SKM-1 treated with dmso at 0.1 percent for 144 hours (cell line): ENCODE data around the gene ANAPC10.
A peak's percentile ranks its signal among the peaks of the same experiment; 100 is the strongest.
"Not testable (repeated sequence)": the region's sequence is repeated elsewhere in the genome, so short reads cannot be mapped to it uniquely, and the experiment has no call there.

ENCODE experiments used
- DNase-seq: peaks from one replicate; lab custom pipeline; 2025; ENCODE audit not compliant: unreplicated experiment; lab: John Stamatoyannopoulos, UW

Gene ANAPC10

GRCh38 chr4:145012841-145013240 is 85.2 kb downstream of the ANAPC10 start:
- DNase-seq, result peak; percentile 40

- no peak for DNase-seq
These were observed 86.4 kb downstream of the ANAPC10 start for GRCh38 chr4:145011636-145012035.

DNA sequence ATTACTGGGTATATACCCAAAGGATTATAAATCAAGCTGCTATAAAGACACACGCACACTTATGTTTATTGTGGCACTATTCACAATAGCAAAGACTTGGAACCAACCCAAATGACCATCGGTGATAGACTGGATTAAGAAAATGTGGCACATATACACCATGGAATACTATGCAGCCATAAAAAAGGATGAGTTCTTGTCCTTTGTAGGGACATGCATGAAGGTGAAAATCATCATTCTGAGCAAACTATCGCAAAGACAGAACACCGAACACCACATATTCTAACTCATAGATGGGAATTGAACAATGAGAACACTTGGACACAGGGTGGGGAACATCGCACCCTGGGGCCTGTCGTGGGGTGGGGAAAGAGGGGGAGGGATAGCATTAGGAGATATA is 87.7 kb downstream of the ANAPC10 start:
- not testable (repeated sequence) for DNase-seq

DNA sequence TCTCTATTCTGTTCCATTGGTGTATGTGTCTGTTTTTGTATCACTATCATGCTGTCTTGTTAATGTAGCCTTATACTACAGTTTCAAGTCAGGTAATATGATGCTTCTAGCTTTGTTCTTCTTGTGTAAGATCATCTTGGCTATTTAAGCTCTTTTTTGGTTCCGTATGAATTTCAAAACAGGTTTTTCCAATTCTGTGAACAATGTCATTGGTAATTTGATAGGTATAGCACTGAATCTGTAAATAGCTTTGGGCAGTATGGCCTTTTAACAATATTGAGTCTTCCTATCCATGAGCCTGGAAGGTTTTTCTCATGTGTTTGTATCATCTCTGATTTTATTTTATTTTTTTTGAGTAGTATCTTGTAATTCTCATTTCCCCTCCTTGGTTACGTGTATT is 94.3 kb downstream of the ANAPC10 start:
- DNase-seq, result no peak

- DNase-seq, result no peak
These were observed 96.4 kb downstream of the ANAPC10 start for GRCh38 chr4:145001635-145002034.

DNA sequence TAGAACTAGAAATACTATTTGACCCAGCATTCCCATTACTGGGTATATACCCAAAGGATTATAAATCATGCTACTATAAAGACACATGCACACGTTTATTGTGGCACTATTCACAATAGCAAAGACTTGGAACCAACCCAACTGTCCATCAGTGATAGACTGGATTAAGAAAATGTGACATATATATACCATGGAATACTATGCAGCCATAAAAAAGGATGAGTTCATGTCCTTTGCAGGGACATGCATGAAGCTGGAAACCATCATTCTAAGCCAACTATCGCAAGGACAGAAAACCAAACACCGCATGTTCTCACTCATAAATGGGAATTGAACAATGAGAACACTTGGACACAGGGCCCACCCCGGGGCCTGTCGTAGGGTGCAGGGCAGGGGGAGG is 97.3 kb downstream of the ANAPC10 start:
- DNase-seq, result not testable (repeated sequence)

GRCh38 chr4:144989306-144989705 is 108.7 kb downstream of the ANAPC10 start:
- no peak for DNase-seq

- no peak for DNase-seq
These were observed 112.5 kb downstream of the ANAPC10 start for GRCh38 chr4:144985531-144985930.

DNA sequence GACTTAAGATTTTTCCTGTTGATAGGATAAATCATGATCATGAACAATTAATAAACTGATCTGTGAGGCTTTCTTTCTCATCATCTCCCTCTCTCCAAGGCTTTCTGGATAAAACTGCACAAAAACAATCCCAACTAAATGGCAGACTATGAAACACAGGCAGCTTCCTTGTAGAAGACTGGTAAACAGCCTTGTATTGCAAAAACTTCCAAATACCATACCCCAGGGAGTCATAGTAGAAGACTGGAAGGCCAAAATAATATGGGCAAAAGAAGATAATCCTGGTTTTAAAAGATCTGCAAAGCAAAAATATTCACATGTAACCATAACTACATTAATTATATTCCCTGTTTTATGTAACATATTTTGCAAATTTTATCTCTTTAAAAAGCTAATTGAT is 113.0 kb downstream of the ANAPC10 start:
- no peak for DNase-seq

- no peak for DNase-seq
These were observed 113.8 kb downstream of the ANAPC10 start for GRCh38 chr4:144984241-144984640.

- no peak for DNase-seq
These were observed 122.3 kb downstream of the ANAPC10 start for GRCh38 chr4:144975718-144976117.

DNA sequence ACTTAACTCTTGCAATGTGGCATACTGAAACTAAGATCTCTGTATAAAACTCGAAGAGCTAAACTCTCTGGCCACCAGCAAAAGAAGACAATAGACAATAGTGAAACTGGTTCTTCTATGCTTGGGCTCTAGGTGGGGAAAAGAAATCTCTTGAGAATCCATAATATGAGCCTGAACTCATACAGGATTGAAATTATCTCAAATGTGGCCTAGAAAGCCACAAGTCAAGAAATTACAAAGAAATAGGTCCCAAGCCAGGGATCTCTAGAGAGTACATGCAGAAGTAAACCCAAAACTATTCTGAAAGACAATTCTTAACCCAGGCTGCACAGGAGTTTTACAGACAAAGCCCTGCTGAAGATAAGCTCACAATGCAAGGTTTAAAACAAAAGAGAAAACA is 127.4 kb downstream of the ANAPC10 start:
- no peak for DNase-seq

- DNase-seq, result no peak
These were observed 128.2 kb downstream of the ANAPC10 start for GRCh38 chr4:144969821-144970220.

- no peak for DNase-seq
These were observed 129.4 kb downstream of the ANAPC10 start for GRCh38 chr4:144968606-144969005.

DNA sequence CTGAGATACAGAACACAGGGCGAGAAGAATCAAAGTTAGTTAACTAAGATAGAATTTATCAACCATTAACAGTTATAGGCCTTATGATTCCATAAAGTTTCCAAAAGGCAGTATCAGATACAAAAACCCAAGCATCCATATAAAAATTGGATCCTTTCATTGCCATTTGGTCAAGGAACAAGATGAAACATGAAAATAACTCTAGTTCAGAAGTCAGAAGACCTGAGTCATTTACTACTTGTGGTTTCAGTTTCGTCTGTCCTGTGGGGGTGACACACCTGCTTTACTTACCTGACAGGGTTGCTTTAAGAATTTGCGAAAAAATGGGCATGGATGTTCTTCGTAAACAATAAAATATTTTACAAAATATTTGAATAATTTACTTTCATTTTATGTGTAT is 130.8 kb downstream of the ANAPC10 start:
- no peak for DNase-seq

DNA sequence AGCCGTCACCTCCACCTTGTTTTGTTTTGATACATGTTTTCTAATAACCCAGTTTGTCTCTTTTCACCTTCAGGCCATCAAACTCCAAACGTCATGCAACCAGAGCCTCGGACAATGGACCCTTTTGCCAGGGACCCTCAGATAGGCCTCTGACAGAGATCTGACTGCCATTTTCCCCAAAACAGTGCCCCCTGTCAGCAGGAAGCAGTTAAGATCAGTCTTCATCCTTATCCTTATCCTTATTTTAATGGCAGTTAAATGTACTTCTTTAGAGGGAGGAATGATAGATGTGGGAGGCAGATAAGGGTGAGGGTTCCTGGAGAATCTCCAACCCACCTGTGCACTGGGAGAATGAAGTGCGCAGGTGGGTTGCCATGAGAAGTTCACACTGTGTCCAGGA is 135.7 kb downstream of the ANAPC10 start:
- DNase-seq, result no peak

- DNase-seq, result no peak
These were observed 142.9 kb downstream of the ANAPC10 start for GRCh38 chr4:144955104-144955503.

DNA sequence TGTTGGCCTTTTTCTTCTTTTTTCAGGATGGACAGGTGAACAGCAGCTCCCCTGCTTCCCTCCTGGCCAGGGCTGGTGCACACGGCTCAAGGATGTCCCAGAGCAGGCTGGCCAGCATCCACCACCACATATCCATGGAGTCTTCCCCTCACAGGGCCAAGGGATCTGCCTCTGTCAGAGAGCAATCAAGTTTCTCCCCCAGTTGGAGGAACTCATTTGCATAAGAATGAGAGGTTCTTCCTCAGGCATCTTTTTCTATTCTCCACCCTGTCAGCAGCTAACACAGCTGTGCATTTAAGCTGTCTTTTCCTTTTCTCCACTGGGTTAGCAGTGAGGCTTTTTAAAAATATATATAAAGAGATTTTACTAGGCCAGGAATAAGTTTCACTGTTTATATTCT is 143.8 kb downstream of the ANAPC10 start:
- DNase-seq, result no peak

GRCh38 chr4:144948421-144948820 is 149.6 kb downstream of the ANAPC10 start:
- DNase-seq, result no peak

DNA sequence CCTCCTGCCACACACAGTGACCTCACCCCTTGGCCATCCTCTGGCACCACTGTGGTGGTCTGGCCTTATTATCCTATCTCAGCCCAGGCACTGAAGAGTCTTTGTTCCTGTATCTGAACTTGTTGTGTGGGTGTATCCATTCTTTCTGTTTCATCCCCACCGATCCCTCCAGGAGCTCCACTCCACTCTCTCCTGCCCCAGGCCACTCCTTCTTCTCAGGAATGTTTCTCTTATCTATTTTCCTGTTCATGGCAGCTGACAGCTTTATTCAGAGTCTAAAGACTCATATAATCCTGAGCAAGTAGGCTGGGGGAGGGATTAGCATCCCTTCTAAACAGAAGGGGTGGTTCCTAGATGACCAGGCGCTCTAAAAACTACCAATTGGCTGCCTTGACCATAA is 150.0 kb downstream of the ANAPC10 start:
- no peak for DNase-seq
